ENCODE measurements around the gene MUC5B. TPM values are rescaled to one million over a fixed set of nuclear protein-coding genes. Genes with fewer than 3 reads are reported as not detected.

The MUC5B gene
- total and polyA plus RNA-seq, 4 donors: 0.17 to 0.95 (median 0.50) TPM; not detected in 1

- no peak overlapping the region for H3K4me3 ChIP-seq (ENCODE audit: low read depth in 1 of 3, low read length in 3 of 3)
- H3K9me3 ChIP-seq (ENCODE audit: control insufficient read depth in 4 of 4, low read length in 3 of 4): no peaks in the 10 kb centered on the region
- no peak overlapping the region for H3K9ac ChIP-seq (ENCODE audit: low read depth in 1 of 2, low read length in 2 of 2)
- DNase-seq (ENCODE audit: low spot score): no peak
- WGBS: 75% methylated on average over 18 of the region's 18 CpGs
- no peak overlapping the region for H3K27ac ChIP-seq (ENCODE audit: low read depth in 1 of 2, low read length in 2 of 2)
- H3K36me3 ChIP-seq (ENCODE audit: control insufficient read depth in 4 of 4, insufficient read depth in 3 of 4, low read depth in 1 of 4, low read length in 3 of 4): no peaks in the 10 kb centered on the region
- no peaks in the 10 kb centered on the region for H3K4me1 ChIP-seq (ENCODE audit: control insufficient read depth in 4 of 4, insufficient read depth in 4 of 4, low read length in 3 of 4)
- H3K27me3 ChIP-seq (ENCODE audit: control insufficient read depth in 4 of 4, insufficient read depth in 4 of 4, low read length in 3 of 4): no peaks in the 10 kb centered on the region
- TF ChIP-seq MAX (IDR thresholded peaks at IDR 0.05) (no peak), ATF3 (IDR thresholded peaks at IDR 0.05) (no peak), JUND (IDR thresholded peaks at IDR 0.05) (no peak), TAF1 (conservative IDR thresholded peaks at IDR 0.05) (no peak), FOXA2 (IDR thresholded peaks at IDR 0.05) (no peak), SP1 (IDR thresholded peaks at IDR 0.05) (no peak), HNF4A (conservative IDR thresholded peaks at IDR 0.05) (no peak), EGR1 (IDR thresholded peaks at IDR 0.05; ENCODE audit: low read depth in 2 of 2) (no peak), NR2F2 (IDR thresholded peaks at IDR 0.05) (no peak)
Observed at GRCh38 chr11:1228921-1229451, 6.1 kb downstream of the MUC5B start.

- no peaks in the 10 kb centered on the region for H3K36me3 ChIP-seq (ENCODE audit: control insufficient read depth in 4 of 4, insufficient read depth in 3 of 4, low read depth in 1 of 4, low read length in 3 of 4)
- no peak overlapping the region for H3K27ac ChIP-seq (ENCODE audit: low read depth in 1 of 2, low read length in 2 of 2)
- no peak for TF ChIP-seq YY1 (IDR thresholded peaks at IDR 0.05)
- H3K27me3 ChIP-seq (ENCODE audit: control insufficient read depth in 4 of 4, insufficient read depth in 4 of 4, low read length in 3 of 4): no peaks in the 10 kb centered on the region
- no peaks in the 10 kb centered on the region for H3K9me3 ChIP-seq (ENCODE audit: control insufficient read depth in 4 of 4, low read length in 3 of 4)
- no peak overlapping the region for H3K4me3 ChIP-seq (ENCODE audit: low read depth in 1 of 3, low read length in 3 of 3)
- no peak for DNase-seq (ENCODE audit: low spot score)
- H3K4me1 ChIP-seq (ENCODE audit: control insufficient read depth in 4 of 4, insufficient read depth in 4 of 4, low read length in 3 of 4): no peaks in the 10 kb centered on the region
- WGBS: 77% methylated on average over 27 of the region's 27 CpGs
- H3K9ac ChIP-seq (ENCODE audit: low read depth in 1 of 2, low read length in 2 of 2): no peak overlapping the region
Observed at GRCh38 chr11:1229471-1230120, 6.7 kb downstream of the MUC5B start.

GRCh38 chr11:1230121-1230455 lies 7.2 kb downstream of the MUC5B start:
- Histone ChIP-seq H3K27ac (ENCODE audit: low read depth in 1 of 2, low read length in 2 of 2) (no peak overlapping the region), H3K4me3 (ENCODE audit: low read depth in 1 of 3, low read length in 3 of 3) (no peak overlapping the region), H3K27me3 (ENCODE audit: control insufficient read depth in 4 of 4, insufficient read depth in 4 of 4, low read length in 3 of 4) (no peaks in the 10 kb centered on the region), H3K4me1 (ENCODE audit: control insufficient read depth in 4 of 4, insufficient read depth in 4 of 4, low read length in 3 of 4) (no peaks in the 10 kb centered on the region), H3K9me3 (ENCODE audit: control insufficient read depth in 4 of 4, low read length in 3 of 4) (no peaks in the 10 kb centered on the region), H3K9ac (ENCODE audit: low read depth in 1 of 2, low read length in 2 of 2) (no peak overlapping the region), H3K36me3 (ENCODE audit: control insufficient read depth in 4 of 4, insufficient read depth in 3 of 4, low read depth in 1 of 4, low read length in 3 of 4) (no peaks in the 10 kb centered on the region)
- no peak for TF ChIP-seq NR2F2 (IDR thresholded peaks at IDR 0.05)
- TF ChIP-seq ATF3 (IDR thresholded peaks at IDR 0.05): no peak
- TF ChIP-seq YY1 (IDR thresholded peaks at IDR 0.05): no peak
- no peak for TF ChIP-seq GABPA (IDR thresholded peaks at IDR 0.05 in 1 of 2, conservative IDR thresholded peaks at IDR 0.05 in 1 of 2)
- no peak for TF ChIP-seq REST (IDR thresholded peaks at IDR 0.05)
- WGBS: 84% methylated on average over 5 of the region's 5 CpGs
- DNase-seq (ENCODE audit: low spot score): no peak

Measured in liver (tissue), 9 donors.